ENCODE measurements around the gene COX7B. TPM values are rescaled to one million over a fixed set of nuclear protein-coding genes. Genes with fewer than 3 reads are reported as not detected.

The COX7B gene
- total and polyA plus RNA-seq, 10 of the 15 experiments (the other 5 are each of a cell fraction or from before 2014, with no cell fraction given): 331 to 2,070 (median 987) TPM

- Histone ChIP-seq H3K4me3 (no peak overlapping the region), H3K9me3 (replicated peaks; ENCODE audit: control insufficient read depth, insufficient read depth, low read length) (peaks cover 1% of the 10 kb centered on the region; the same call in 1 of the 3 replicates), H3K4me1 (ENCODE audit: control insufficient read depth, insufficient read depth, low read length) (no peaks in the 10 kb centered on the region), H3K36me3 (ENCODE audit: control insufficient read depth in 2 of 2, insufficient read depth in 2 of 2, low read length in 1 of 2) (no peaks in the 10 kb centered on the region), H3K9ac (ENCODE audit: control insufficient read depth, insufficient read depth, low read length) (no peak overlapping the region), H3K27me3 (replicated peaks in 1 of 2; ENCODE audit: control insufficient read depth in 2 of 2, insufficient read depth in 2 of 2, low read length in 1 of 2) (no peaks in the 10 kb centered on the region), H3K27ac (ENCODE audit: control insufficient read depth, insufficient read depth) (no peak overlapping the region), H4K20me1 (ENCODE audit: control insufficient read depth, insufficient read depth) (no peaks in the 10 kb centered on the region), H2AFZ (ENCODE audit: control insufficient read depth, low read depth, low read length) (no peak overlapping the region), H3K4me2 (ENCODE audit: control insufficient read depth, insufficient read depth) (no peak overlapping the region), H3K79me2 (ENCODE audit: control insufficient read depth, insufficient read depth, low read length) (no peaks in the 10 kb centered on the region)
- RAD21 ChIA-PET (ENCODE audit: unreplicated experiment): no interaction called here
- SMC1A ChIA-PET (ENCODE audit: uncharacterized antibody, unreplicated experiment): interaction anchor here (0.6 to 1.6 kb wide), 2 partner anchors 10 to 76 kb away, joined by 3 to 6 read pairs; no protein-coding TSS in a partner anchor
- POLR2A ChIA-PET: no interaction called here
- FAIRE-seq (no peak), ATAC-seq (no peak), DNase-seq (ENCODE audit: low read depth, low spot score) (no peak)
- intact Hi-C loops (cut with micrococcal nuclease; ENCODE audit: unreplicated experiment): no loop called here
- TF ChIP-seq IKZF2 (IDR thresholded peaks at IDR 0.05) (no peak), SREBF1 (IDR thresholded peaks at IDR 0.05; ENCODE audit: low read length) (no peak)
- TF ChIP-seq, protein P1, sequence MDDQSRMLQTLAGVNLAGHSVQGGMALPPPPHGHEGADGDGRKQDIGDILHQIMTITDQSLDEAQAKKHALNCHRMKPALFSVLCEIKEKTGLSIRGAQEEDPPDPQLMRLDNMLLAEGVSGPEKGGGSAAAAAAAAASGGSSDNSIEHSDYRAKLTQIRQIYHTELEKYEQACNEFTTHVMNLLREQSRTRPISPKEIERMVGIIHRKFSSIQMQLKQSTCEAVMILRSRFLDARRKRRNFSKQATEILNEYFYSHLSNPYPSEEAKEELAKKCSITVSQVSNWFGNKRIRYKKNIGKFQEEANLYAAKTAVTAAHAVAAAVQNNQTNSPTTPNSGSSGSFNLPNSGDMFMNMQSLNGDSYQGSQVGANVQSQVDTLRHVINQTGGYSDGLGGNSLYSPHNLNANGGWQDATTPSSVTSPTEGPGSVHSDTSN (IDR thresholded peaks at IDR 0.05; ENCODE audit: insufficient replicate concordance, low read depth, low read length): no peak
- WGBS (ENCODE audit: insufficient coverage, insufficient replicate concordance, low lambda C conversion rate, missing lambda C conversion rate): 0% methylated on average over 1 of the region's 1 CpG
- in situ Hi-C loops (cut with MboI): no loop called here
- CTCF ChIA-PET: interaction anchor here (1.0 to 2.0 kb wide), 3 partner anchors 10 to 139 kb away, joined by 3 to 7 read pairs (median 3); no protein-coding TSS in a partner anchor
- BruUV-seq (replicated peaks): no TSS peak
These were observed 54.0 kb downstream of the COX7B start for GRCh38 chrX:77953302-77953701.

- no TSS peak for BruUV-seq (replicated peaks)
- H4K20me1 ChIP-seq (ENCODE audit: control insufficient read depth, insufficient read depth): no peaks in the 10 kb centered on the region
- DNase-seq (ENCODE audit: low read depth, low spot score) (no peak), FAIRE-seq (no peak), ATAC-seq (no peak)
- H3K27ac ChIP-seq (ENCODE audit: control insufficient read depth, insufficient read depth): no peak overlapping the region
- in situ Hi-C loops (cut with MboI): no loop called here
- H3K79me2 ChIP-seq (ENCODE audit: control insufficient read depth, insufficient read depth, low read length): no peaks in the 10 kb centered on the region
- H3K4me3 ChIP-seq: no peak overlapping the region
- CTCF ChIA-PET: interaction anchor here (1.0 to 2.0 kb wide), 3 partner anchors 10 to 139 kb away, joined by 3 to 7 read pairs (median 3); no protein-coding TSS in a partner anchor
- H3K9me3 ChIP-seq (replicated peaks; ENCODE audit: control insufficient read depth, insufficient read depth, low read length): peaks cover 1% of the 10 kb centered on the region; the same call in 1 of the 3 replicates
- H3K4me2 ChIP-seq (ENCODE audit: control insufficient read depth, insufficient read depth): no peak overlapping the region
- RAD21 ChIA-PET (ENCODE audit: unreplicated experiment): no interaction called here
- POLR2A ChIA-PET: no interaction called here
- H2AFZ ChIP-seq (ENCODE audit: control insufficient read depth, low read depth, low read length): no peak overlapping the region
- SMC1A ChIA-PET (ENCODE audit: uncharacterized antibody, unreplicated experiment): interaction anchor here (0.6 to 1.6 kb wide), 2 partner anchors 11 to 76 kb away, joined by 3 to 6 read pairs; no protein-coding TSS in a partner anchor
- intact Hi-C loops (cut with micrococcal nuclease; ENCODE audit: unreplicated experiment): no loop called here
- no peaks in the 10 kb centered on the region for H3K27me3 ChIP-seq (replicated peaks in 1 of 2; ENCODE audit: control insufficient read depth in 2 of 2, insufficient read depth in 2 of 2, low read length in 1 of 2)
- 88% methylated on average over 1 of the region's 1 CpG for WGBS (ENCODE audit: insufficient coverage, insufficient replicate concordance, low lambda C conversion rate, missing lambda C conversion rate)
- no peaks in the 10 kb centered on the region for H3K4me1 ChIP-seq (ENCODE audit: control insufficient read depth, insufficient read depth, low read length)
- H3K36me3 ChIP-seq (ENCODE audit: control insufficient read depth in 2 of 2, insufficient read depth in 2 of 2, low read length in 1 of 2): no peaks in the 10 kb centered on the region
- no peak overlapping the region for H3K9ac ChIP-seq (ENCODE audit: control insufficient read depth, insufficient read depth, low read length)
- TF ChIP-seq, protein P2, sequence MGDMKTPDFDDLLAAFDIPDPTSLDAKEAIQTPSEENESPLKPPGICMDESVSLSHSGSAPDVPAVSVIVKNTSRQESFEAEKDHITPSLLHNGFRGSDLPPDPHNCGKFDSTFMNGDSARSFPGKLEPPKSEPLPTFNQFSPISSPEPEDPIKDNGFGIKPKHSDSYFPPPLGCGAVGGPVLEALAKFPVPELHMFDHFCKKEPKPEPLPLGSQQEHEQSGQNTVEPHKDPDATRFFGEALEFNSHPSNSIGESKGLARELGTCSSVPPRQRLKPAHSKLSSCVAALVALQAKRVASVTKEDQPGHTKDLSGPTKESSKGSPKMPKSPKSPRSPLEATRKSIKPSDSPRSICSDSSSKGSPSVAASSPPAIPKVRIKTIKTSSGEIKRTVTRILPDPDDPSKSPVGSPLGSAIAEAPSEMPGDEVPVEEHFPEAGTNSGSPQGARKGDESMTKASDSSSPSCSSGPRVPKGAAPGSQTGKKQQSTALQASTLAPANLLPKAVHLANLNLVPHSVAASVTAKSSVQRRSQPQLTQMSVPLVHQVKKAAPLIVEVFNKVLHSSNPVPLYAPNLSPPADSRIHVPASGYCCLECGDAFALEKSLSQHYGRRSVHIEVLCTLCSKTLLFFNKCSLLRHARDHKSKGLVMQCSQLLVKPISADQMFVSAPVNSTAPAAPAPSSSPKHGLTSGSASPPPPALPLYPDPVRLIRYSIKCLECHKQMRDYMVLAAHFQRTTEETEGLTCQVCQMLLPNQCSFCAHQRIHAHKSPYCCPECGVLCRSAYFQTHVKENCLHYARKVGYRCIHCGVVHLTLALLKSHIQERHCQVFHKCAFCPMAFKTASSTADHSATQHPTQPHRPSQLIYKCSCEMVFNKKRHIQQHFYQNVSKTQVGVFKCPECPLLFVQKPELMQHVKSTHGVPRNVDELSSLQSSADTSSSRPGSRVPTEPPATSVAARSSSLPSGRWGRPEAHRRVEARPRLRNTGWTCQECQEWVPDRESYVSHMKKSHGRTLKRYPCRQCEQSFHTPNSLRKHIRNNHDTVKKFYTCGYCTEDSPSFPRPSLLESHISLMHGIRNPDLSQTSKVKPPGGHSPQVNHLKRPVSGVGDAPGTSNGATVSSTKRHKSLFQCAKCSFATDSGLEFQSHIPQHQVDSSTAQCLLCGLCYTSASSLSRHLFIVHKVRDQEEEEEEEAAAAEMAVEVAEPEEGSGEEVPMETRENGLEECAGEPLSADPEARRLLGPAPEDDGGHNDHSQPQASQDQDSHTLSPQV (IDR thresholded peaks at IDR 0.05): no peak
- TF ChIP-seq STAT1 (conservative IDR thresholded peaks at IDR 0.05) (no peak), SUZ12 (IDR thresholded peaks at IDR 0.05; ENCODE audit: unreplicated experiment) (no peak), MEF2A (IDR thresholded peaks at IDR 0.05; ENCODE audit: insufficient read depth, low read depth, low read length) (no peak), ESRRA (IDR thresholded peaks at IDR 0.05; ENCODE audit: low read length) (no peak)
- TF ChIP-seq, protein P3, sequence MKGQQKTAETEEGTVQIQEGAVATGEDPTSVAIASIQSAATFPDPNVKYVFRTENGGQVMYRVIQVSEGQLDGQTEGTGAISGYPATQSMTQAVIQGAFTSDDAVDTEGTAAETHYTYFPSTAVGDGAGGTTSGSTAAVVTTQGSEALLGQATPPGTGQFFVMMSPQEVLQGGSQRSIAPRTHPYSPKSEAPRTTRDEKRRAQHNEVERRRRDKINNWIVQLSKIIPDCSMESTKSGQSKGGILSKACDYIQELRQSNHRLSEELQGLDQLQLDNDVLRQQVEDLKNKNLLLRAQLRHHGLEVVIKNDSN (IDR thresholded peaks at IDR 0.05; ENCODE audit: borderline replicate concordance, extremely low read length, insufficient read depth, low read depth, low read length): no peak
These were observed 54.4 kb downstream of the COX7B start for GRCh38 chrX:77953708-77954107.

Measured in GM12878 (cell line).